Common myeloid progenitor, CD34-positive (primary cell): Measurements from ENCODE around the gene MUC4.

Experiments
- CTCF ChIA-PET: fragments of 350-600 bp; sonication (Branson Sonifier 250); formaldehyde crosslinking; loops from one replicate; lab custom pipeline; 2021; ENCODE audit warnings: antibody characterized with exemption; lab: Charles Lee
- POLR2A ChIA-PET: fragments of 350-600 bp; sonication (Branson Sonifier 250); formaldehyde crosslinking; loops from one replicate; lab custom pipeline; 2021; ENCODE audit warnings: antibody characterized with exemption; lab: Charles Lee
- DNase-seq, 3 donors: peaks; one replicate each; pipeline versions ENCODE4 v3.0.0 to v3.0.0-alpha.2; 2013
- H3K27ac ChIP-seq, 2 experiments: 1 replicate in 1 of 2; 2 replicates in 1 of 2; pipeline ENCODE4 v1.7.0; 2013; ENCODE audit warnings: inconsistent platforms in 2 of 2, low read length in 2 of 2, mild to moderate bottlenecking in 2 of 2, low read depth in 1 of 2, moderate library complexity in 1 of 2; ENCODE audit not compliant: severe bottlenecking in 2 of 2, insufficient read depth in 1 of 2, poor library complexity in 1 of 2
- H3K27me3 ChIP-seq, 5 experiments: replicated peaks in 2 of 5; 1 replicate in 3 of 5; 2 replicates in 2 of 5; pipeline versions ENCODE4 v1.6.1 to v1.7.0; 2013; ENCODE audit warnings: low read length in 4 of 5, mild to moderate bottlenecking in 2 of 5, moderate library complexity in 2 of 5, inconsistent platforms in 1 of 5; ENCODE audit not compliant: insufficient read depth in 5 of 5, control insufficient read depth in 4 of 5
- H3K36me3 ChIP-seq, 4 experiments: 1 replicate in 2 of 4; 2 replicates in 2 of 4; pipeline versions ENCODE4 v1.6.1 to v1.7.0; 2013; ENCODE audit warnings: low read length in 3 of 4, control low read depth in 1 of 4, mild to moderate bottlenecking in 1 of 4; ENCODE audit not compliant: control insufficient read depth in 4 of 4, insufficient read depth in 4 of 4
- H3K4me1 ChIP-seq, 4 experiments: 1 replicate in 3 of 4; 2 replicates in 1 of 4; pipeline versions ENCODE4 v1.6.1 to v1.7.1; 2013; ENCODE audit warnings: low read length in 3 of 4, mild to moderate bottlenecking in 3 of 4, control low read depth in 1 of 4, inconsistent platforms in 1 of 4, moderate library complexity in 1 of 4; ENCODE audit not compliant: control insufficient read depth in 4 of 4, insufficient read depth in 4 of 4; ENCODE audit errors: control extremely low read depth in 1 of 4
- H3K4me3 ChIP-seq, 7 experiments: 1 replicate in 4 of 7; 2 replicates in 3 of 7; pipeline versions ENCODE4 v1.5.1 to v1.7.0; 2013; ENCODE audit warnings: mild to moderate bottlenecking in 7 of 7, low read length in 6 of 7, moderate library complexity in 6 of 7, inconsistent platforms in 2 of 7, low read depth in 2 of 7, control low read depth in 1 of 7; ENCODE audit not compliant: insufficient read depth in 4 of 7, control insufficient read depth in 1 of 7; ENCODE audit errors: extremely low read depth in 1 of 7
- H3K9me3 ChIP-seq, 5 experiments: 1 replicate in 4 of 5; 2 replicates in 1 of 5; pipeline versions ENCODE4 v1.6.1 to v1.7.1; 2013; ENCODE audit warnings: low read length in 4 of 5, mild to moderate bottlenecking in 2 of 5, inconsistent platforms in 1 of 5, low read depth in 1 of 5, moderate library complexity in 1 of 5; ENCODE audit not compliant: control insufficient read depth in 4 of 5, insufficient read depth in 2 of 5; ENCODE audit errors: control extremely low read depth in 1 of 5
- WGBS: methylation state at CpG from one replicate; pipeline ENCODE4 v1.1.5; 2013; ENCODE audit not compliant: insufficient coverage; 5-methylcytosine and 5-hydroxymethylcytosine counted together

The MUC4 gene

DNA sequence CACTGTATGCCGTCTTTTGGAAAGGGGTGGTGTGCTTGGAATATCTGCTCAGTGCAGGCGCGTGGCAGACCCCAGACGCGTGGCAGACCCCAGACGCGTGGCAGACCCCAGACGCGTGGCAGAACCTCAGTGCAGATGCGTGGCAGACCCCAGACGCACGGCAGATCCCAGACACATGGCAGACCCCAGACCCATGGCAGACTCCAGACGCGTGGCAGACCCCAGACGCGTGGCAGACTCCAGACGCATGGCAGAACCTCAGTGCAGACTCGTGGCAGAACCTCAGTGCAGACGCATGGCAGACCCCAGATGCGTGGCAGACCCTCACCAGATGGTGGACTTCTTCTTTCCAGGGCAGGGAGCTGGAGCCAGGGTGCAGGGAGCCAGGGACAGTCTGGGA is 637 bp upstream of the MUC4 start:
- H3K4me1 ChIP-seq: peaks cover 0 to 5% (median 1%) of the 10 kb centered on the region in 4 experiments
- no peak overlapping the region for H3K27ac ChIP-seq
- H3K9me3 ChIP-seq: no peaks in the 10 kb centered on the region
- WGBS: 91% methylated on average over 18 of the region's 20 CpGs
- H3K4me3 ChIP-seq: no peak overlapping the region
- no peak for DNase-seq
- H3K36me3 ChIP-seq: no peaks in the 10 kb centered on the region
- POLR2A ChIA-PET: interaction anchor here (0.6 kb wide), 2 partner anchors 111 to 924 kb away, joined by 3 to 4 read pairs; no protein-coding TSS in a partner anchor
- no peaks in the 10 kb centered on the region for H3K27me3 ChIP-seq
- CTCF ChIA-PET: interaction anchor here (0.6 to 1.1 kb wide), 2 partner anchors 20 to 278 kb away, joined by 3 to 5 read pairs; no protein-coding TSS in a partner anchor

DNA sequence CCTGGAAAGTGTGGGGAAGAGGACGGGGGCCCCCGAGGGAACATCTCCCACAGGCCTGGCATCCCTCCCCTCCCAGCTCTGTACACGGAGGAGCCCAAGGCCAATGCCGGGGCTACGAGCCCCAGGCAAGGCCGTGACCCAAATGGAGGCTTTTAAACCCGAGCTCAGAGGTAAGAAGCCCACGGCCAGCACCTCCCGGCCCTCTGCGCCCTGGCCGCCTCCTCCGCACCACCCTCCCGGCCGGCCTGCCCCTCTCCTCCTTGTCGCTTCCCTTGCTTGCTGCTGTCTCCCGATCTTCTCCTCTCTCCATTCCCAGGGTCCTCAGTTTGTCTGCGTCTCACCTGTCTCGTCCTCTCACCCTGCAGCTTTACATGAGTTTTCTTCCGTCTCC is 1.3 kb downstream of the MUC4 start:
- Histone ChIP-seq H3K9me3 (no peaks in the 10 kb centered on the region), H3K4me3 (no peak overlapping the region), H3K36me3 (no peaks in the 10 kb centered on the region), H3K27ac (no peak overlapping the region), H3K27me3 (no peaks in the 10 kb centered on the region), H3K4me1 (peaks cover 3 to 18% (median 14%) of the 10 kb centered on the region in 4 experiments)
- ChIA-PET POLR2A (no interaction called here), CTCF (no interaction called here)
- no peak for DNase-seq
- WGBS: 90% methylated on average over 17 of the region's 19 CpGs

- no peak for DNase-seq
- Histone ChIP-seq H3K27me3 (no peaks in the 10 kb centered on the region), H3K36me3 (no peaks in the 10 kb centered on the region), H3K27ac (no peak overlapping the region), H3K4me3 (no peak overlapping the region), H3K9me3 (no peaks in the 10 kb centered on the region), H3K4me1 (peaks cover 3 to 23% (median 17%) of the 10 kb centered on the region in 4 experiments)
- CTCF ChIA-PET: no interaction called here
- WGBS: 95% methylated on average over 7 of the region's 22 CpGs
- POLR2A ChIA-PET: no interaction called here
Observed at GRCh38 chr3:195809796-195810454, 1.8 kb downstream of the MUC4 start.

GRCh38 chr3:195809291-195809785 is 2.4 kb downstream of the MUC4 start:
- CTCF ChIA-PET: no interaction called here

DNA sequence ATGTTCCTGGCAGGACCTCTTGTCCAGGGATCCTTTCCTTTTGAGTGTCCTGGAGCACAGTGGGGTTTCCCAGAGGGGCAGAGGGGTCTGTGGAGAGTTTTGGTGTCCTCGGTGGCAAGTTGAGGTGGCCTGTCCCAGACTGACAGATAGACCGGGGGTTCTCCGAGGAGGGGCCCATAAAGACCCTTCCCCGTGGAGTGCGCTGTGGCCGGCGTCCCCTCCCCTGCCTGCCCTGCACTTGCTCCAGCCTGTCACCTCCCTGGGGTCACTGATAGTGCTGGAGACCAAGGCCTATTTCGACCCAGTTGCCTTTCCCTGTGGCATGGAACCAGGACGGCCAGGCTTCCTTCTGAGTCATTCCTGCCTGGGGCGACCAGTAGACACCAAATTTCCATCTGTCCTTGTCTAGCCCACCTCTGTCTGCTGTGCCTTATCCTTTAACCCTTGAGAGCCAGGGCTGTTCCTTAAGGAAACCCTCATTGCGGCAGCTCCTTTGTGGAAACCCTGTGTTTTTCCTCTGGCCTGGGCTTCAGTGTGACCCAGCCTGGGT is 2.9 kb downstream of the MUC4 start:
- no peak overlapping the region for H3K27ac ChIP-seq
- 98% methylated on average over 10 of the region's 11 CpGs for WGBS
- CTCF ChIA-PET: no interaction called here
- no peaks in the 10 kb centered on the region for H3K27me3 ChIP-seq
- H3K36me3 ChIP-seq: no peaks in the 10 kb centered on the region
- no peaks in the 10 kb centered on the region for H3K9me3 ChIP-seq
- POLR2A ChIA-PET: no interaction called here
- no peak for DNase-seq
- H3K4me3 ChIP-seq: no peak overlapping the region
- H3K4me1 ChIP-seq: peaks cover 3 to 34% (median 28%) of the 10 kb centered on the region in 4 experiments

More at GRCh38 chr3:195809291-195809785, 2.4 kb downstream of the MUC4 start:
- 93% methylated on average over 17 of the region's 17 CpGs for WGBS
- Histone ChIP-seq H3K27ac (no peak overlapping the region), H3K36me3 (no peaks in the 10 kb centered on the region), H3K27me3 (no peaks in the 10 kb centered on the region), H3K4me3 (no peak overlapping the region), H3K4me1 (peaks cover 3 to 29% (median 23%) of the 10 kb centered on the region in 4 experiments), H3K9me3 (no peaks in the 10 kb centered on the region)
- no peak for DNase-seq
- POLR2A ChIA-PET: no interaction called here

DNA sequence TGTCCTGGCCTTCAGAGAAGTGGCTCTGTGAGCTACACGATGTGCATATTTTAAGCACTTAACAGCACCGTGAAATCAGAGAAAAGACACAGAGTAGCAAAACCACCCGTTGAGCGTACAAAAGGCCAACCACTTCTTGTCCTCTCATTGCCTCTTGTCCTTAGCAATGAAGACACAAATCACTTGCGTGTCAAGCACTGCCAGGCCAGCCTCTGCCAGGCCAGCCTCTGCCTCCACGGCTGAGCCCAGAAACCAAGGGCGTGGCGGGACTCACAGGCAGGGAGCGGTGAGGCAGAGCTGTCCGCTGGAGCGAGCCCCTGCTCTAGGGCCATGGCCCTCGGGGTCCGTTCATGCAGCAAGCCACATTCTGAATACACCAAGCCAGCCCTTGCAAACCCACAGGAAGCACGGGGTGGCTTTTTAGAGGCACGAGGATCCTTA is 4.0 kb downstream of the MUC4 start:
- WGBS: 92% methylated on average over 13 of the region's 15 CpGs
- no peaks in the 10 kb centered on the region for H3K9me3 ChIP-seq
- peaks cover 8 to 45% (median 36%) of the 10 kb centered on the region in 4 experiments for H3K4me1 ChIP-seq
- no peak overlapping the region for H3K27ac ChIP-seq
- no peaks in the 10 kb centered on the region for H3K27me3 ChIP-seq
- DNase-seq: no peak
- POLR2A ChIA-PET: no interaction called here
- no peaks in the 10 kb centered on the region for H3K36me3 ChIP-seq
- CTCF ChIA-PET: interaction anchor here (1.4 to 2.2 kb wide), 2 partner anchors 17 to 43 kb away, joined by 3 to 11 read pairs; no protein-coding TSS in a partner anchor
- H3K4me3 ChIP-seq: no peak overlapping the region

GRCh38 chr3:195806916-195807231 is 4.9 kb downstream of the MUC4 start:
- CTCF ChIA-PET: interaction anchor here (1.3 to 2.2 kb wide), 3 partner anchors 16 to 49 kb away, joined by 3 to 11 read pairs (median 3); no protein-coding TSS in a partner anchor

More at GRCh38 chr3:195806916-195807231, 4.9 kb downstream of the MUC4 start:
- Histone ChIP-seq H3K4me3 (no peak overlapping the region), H3K27me3 (no peaks in the 10 kb centered on the region), H3K9me3 (no peaks in the 10 kb centered on the region), H3K36me3 (no peaks in the 10 kb centered on the region), H3K4me1 (peaks cover 12 to 54% (median 45%) of the 10 kb centered on the region in 4 experiments), H3K27ac (no peak overlapping the region)
- 95% methylated on average over 8 of the region's 8 CpGs for WGBS
- DNase-seq: no peak
- POLR2A ChIA-PET: no interaction called here
